ENCODE data around the gene ICA1. TPM values are rescaled to one million over a fixed set of nuclear protein-coding genes. Genes with fewer than 3 reads are reported as not detected.

Gene ICA1
- total RNA-seq, 4 donors from 2014 or later: 21.0 to 43.3 (median 26.6) TPM

DNA sequence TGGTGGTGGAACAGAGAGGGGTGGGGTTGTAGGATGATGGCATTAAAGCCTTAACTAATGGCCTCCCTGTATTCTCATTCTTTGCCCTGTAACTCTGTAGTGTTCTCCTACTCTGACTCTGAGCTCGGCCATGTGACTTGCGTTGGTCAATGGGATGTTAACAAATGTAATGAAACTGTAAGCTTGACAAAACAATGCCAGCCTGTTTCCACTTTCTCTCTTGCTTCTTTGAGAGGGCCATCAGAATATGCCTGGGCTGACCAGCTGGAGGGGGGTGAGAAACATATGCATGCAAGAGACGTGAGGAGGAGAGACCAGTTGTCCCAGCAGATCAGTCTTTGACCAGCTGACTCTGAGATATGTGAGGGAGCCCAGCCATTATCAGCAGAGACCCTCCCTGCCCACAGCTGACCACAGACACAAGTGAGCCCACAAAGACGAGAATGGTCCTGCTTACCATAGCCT lies 100.6 kb downstream of the ICA1 start:
- H3K9me3 ChIP-seq: no peaks in the 10 kb centered on the region
- DNase-seq: no peak
- intact Hi-C loops (cut with DNase I): no loop called here
- 94 to 97% methylated on average over 4 of the region's 4 CpGs for WGBS, 2 donors
- TF ChIP-seq, protein P1, sequence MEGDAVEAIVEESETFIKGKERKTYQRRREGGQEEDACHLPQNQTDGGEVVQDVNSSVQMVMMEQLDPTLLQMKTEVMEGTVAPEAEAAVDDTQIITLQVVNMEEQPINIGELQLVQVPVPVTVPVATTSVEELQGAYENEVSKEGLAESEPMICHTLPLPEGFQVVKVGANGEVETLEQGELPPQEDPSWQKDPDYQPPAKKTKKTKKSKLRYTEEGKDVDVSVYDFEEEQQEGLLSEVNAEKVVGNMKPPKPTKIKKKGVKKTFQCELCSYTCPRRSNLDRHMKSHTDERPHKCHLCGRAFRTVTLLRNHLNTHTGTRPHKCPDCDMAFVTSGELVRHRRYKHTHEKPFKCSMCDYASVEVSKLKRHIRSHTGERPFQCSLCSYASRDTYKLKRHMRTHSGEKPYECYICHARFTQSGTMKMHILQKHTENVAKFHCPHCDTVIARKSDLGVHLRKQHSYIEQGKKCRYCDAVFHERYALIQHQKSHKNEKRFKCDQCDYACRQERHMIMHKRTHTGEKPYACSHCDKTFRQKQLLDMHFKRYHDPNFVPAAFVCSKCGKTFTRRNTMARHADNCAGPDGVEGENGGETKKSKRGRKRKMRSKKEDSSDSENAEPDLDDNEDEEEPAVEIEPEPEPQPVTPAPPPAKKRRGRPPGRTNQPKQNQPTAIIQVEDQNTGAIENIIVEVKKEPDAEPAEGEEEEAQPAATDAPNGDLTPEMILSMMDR (IDR thresholded peaks at IDR 0.05): no peak
- TF ChIP-seq POLR2A (IDR thresholded peaks at IDR 0.05): no peak
- no peak overlapping the region for H3K27ac ChIP-seq
- H3K27me3 ChIP-seq: no peaks in the 10 kb centered on the region
- no peak overlapping the region for H3K4me3 ChIP-seq (replicated peaks in 1 of 3)
- no peaks in the 10 kb centered on the region for H3K36me3 ChIP-seq
- H3K4me1 ChIP-seq: peaks cover 0 to under 1% of the 10 kb centered on the region in 2 donors

DNA sequence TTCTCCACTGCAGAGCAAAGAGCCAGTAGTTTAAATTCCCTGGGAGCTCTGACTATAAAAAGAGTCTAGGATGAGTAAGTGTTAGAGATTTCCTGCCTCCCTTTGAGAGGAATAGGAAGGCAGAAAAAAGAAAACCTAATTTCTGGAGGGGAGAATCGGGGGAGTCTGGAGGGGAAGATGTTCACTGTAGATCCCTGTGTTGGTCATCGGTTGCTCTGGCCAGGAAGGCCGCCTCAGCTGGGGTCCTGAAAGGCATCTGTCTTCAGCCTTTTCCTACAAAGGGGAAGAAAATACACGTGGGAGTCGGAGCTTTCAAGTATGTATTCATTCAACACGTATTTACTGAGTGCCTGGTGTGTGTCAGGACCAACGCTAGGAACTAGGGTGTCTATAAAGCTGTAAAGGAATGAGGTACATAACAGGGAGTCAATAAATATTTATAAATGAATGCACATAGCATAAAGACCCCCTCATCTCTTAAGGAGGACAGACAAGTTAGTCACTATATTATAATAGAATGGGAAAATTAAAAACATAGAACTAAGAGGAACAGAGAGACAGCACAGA lies 101.1 kb downstream of the ICA1 start:
- 78 to 80% methylated on average over 7 of the region's 7 CpGs for WGBS, 2 donors
- H3K36me3 ChIP-seq: no peaks in the 10 kb centered on the region
- H3K4me3 ChIP-seq (replicated peaks in 1 of 3): no peak overlapping the region
- no peaks in the 10 kb centered on the region for H3K27me3 ChIP-seq
- TF ChIP-seq POLR2A (IDR thresholded peaks at IDR 0.05): no peak
- TF ChIP-seq, protein P1 (IDR thresholded peaks at IDR 0.05): no peak
- no peak for DNase-seq
- no peak overlapping the region for H3K27ac ChIP-seq
- H3K4me1 ChIP-seq: peaks cover 5 to 6% of the 10 kb centered on the region in 2 donors
- intact Hi-C loops (cut with DNase I): no loop called here
- no peaks in the 10 kb centered on the region for H3K9me3 ChIP-seq

DNA sequence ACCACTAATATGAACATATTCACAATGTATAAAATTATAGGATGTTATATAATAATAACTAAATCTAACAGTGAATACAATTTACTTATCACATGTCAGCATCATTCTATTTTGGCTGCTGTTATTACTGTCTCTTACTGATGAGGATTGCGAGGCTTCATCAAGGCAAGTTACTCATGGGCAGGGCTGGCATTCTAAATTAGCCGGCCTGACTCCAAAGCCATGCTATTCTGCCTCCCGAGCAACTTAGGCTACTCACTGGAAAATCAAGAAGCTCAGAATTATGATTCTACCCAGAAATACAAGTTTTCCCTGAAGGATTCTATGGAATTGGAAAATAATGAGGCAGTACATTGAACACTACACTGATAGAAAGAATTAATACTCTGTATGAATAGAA lies 101.7 kb downstream of the ICA1 start:
- intact Hi-C loops (cut with DNase I): no loop called here
- H3K4me1 ChIP-seq: peaks cover 10 to 12% of the 10 kb centered on the region in 2 donors
- 62 to 93% methylated on average over 3 of the region's 3 CpGs for WGBS, 2 donors
- H3K27ac ChIP-seq: no peak overlapping the region
- no peak for DNase-seq
- TF ChIP-seq POLR2A (IDR thresholded peaks at IDR 0.05): no peak
- TF ChIP-seq, protein P1 (IDR thresholded peaks at IDR 0.05): no peak
- no peaks in the 10 kb centered on the region for H3K9me3 ChIP-seq
- no peak overlapping the region for H3K4me3 ChIP-seq (replicated peaks in 1 of 3)
- no peaks in the 10 kb centered on the region for H3K36me3 ChIP-seq
- no peaks in the 10 kb centered on the region for H3K27me3 ChIP-seq

DNA sequence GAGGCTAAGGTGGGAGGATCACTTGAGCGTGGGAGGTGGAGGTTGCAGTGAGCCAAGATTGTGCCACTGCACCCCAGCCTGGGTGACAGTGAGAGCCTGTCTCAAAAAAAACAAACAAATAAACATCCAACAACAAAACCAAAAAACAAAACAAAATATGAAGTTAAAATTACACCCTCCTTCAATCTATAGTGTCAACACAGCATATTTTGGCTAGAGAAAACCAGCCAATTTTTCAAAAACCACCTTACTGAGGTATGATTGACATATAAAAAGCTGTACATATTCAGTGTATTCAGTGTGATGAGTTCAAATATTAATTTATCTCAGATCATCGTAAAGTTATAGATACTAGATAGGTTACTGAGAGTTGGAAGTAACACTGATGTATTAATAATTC lies 102.4 kb downstream of the ICA1 start:
- Histone ChIP-seq H3K27me3 (no peaks in the 10 kb centered on the region), H3K36me3 (no peaks in the 10 kb centered on the region), H3K9me3 (no peaks in the 10 kb centered on the region), H3K4me3 (replicated peaks in 1 of 3) (no peak overlapping the region), H3K27ac (no peak overlapping the region), H3K4me1 (peaks cover 16 to 19% of the 10 kb centered on the region in 2 donors)
- 70 to 98% methylated on average over 2 of the region's 2 CpGs for WGBS, 2 donors
- intact Hi-C loops (cut with DNase I): no loop called here
- DNase-seq: no peak
- TF ChIP-seq, protein P1 (IDR thresholded peaks at IDR 0.05): no peak
- no peak for TF ChIP-seq POLR2A (IDR thresholded peaks at IDR 0.05)

DNA sequence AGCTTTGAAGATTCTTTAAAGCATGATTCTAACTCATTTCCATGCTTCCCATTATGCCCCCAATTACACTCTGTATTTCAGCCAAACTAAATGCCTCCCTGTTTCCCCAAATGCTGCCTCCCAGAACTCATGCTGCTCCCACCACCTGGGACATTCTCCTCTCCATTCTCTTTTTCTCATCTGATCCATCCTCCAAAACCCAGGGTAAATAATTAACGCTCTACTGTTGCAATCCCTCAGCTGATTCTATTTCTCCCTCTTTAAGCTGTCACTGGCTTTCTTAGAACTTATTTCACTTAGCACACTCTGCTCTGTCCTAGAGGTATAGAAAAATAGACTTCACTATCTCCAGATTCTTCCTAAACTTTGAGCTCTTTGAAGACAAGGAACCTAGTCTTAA lies 104.7 kb downstream of the ICA1 start:
- no peaks in the 10 kb centered on the region for H3K9me3 ChIP-seq
- no peak for DNase-seq
- no peak overlapping the region for H3K4me3 ChIP-seq (replicated peaks in 1 of 3)
- 92 to 95% methylated on average over 1 of the region's 1 CpG for WGBS, 2 donors
- no peak overlapping the region for H3K27ac ChIP-seq
- H3K4me1 ChIP-seq: peaks cover 19 to 24% of the 10 kb centered on the region in 2 donors
- no peaks in the 10 kb centered on the region for H3K27me3 ChIP-seq
- intact Hi-C loops (cut with DNase I): no loop called here
- TF ChIP-seq, protein P1 (IDR thresholded peaks at IDR 0.05): no peak
- TF ChIP-seq POLR2A (IDR thresholded peaks at IDR 0.05): no peak
- H3K36me3 ChIP-seq: no peaks in the 10 kb centered on the region

Measured in thyroid gland (tissue), 4 donors.